ENCODE results near the gene CPSF7.
"Not testable (repeated sequence)": the region's sequence is repeated elsewhere in the genome, so short reads cannot be mapped to it uniquely, and the experiment has no call there.

Gene CPSF7

GRCh38 chr11:61401573-61401972 is 28.2 kb downstream of the CPSF7 start:
- H3K9me3 ChIP-seq (ENCODE audit: control insufficient read depth in 5 of 5, low read length in 5 of 5): no peaks in the 10 kb centered on the region
- H3K9ac ChIP-seq (ENCODE audit: low read length in 5 of 5): no peak overlapping the region
- H3K4me1 ChIP-seq (ENCODE audit: control insufficient read depth in 5 of 5, insufficient read depth in 5 of 5, low read length in 5 of 5): no peaks in the 10 kb centered on the region
- no peak overlapping the region for H3K4me3 ChIP-seq (ENCODE audit: low read depth in 1 of 5, low read length in 5 of 5)
- peaks cover 34 to 66% (median 59%) of the 10 kb centered on the region in 5 donors for H3K36me3 ChIP-seq (ENCODE audit: control insufficient read depth in 5 of 5, insufficient read depth in 5 of 5, low read length in 5 of 5)
- no peaks in the 10 kb centered on the region for H3K27me3 ChIP-seq (ENCODE audit: control insufficient read depth in 5 of 5, insufficient read depth in 4 of 5, low read length in 5 of 5)
- H3K27ac ChIP-seq (ENCODE audit: low read depth, low read length): no peak overlapping the region

- Histone ChIP-seq H3K4me1 (ENCODE audit: control insufficient read depth in 5 of 5, insufficient read depth in 5 of 5, low read length in 5 of 5) (no peaks in the 10 kb centered on the region), H3K4me3 (ENCODE audit: low read depth in 1 of 5, low read length in 5 of 5) (no peak overlapping the region), H3K36me3 (ENCODE audit: control insufficient read depth in 5 of 5, insufficient read depth in 5 of 5, low read length in 5 of 5) (peaks cover 30 to 62% (median 56%) of the 10 kb centered on the region in 5 donors), H3K9me3 (ENCODE audit: control insufficient read depth in 5 of 5, low read length in 5 of 5) (no peaks in the 10 kb centered on the region), H3K27me3 (ENCODE audit: control insufficient read depth in 5 of 5, insufficient read depth in 4 of 5, low read length in 5 of 5) (no peaks in the 10 kb centered on the region), H3K9ac (ENCODE audit: low read length in 5 of 5) (no peak overlapping the region), H3K27ac (ENCODE audit: low read depth, low read length) (no peak overlapping the region)
These were observed 28.6 kb downstream of the CPSF7 start for GRCh38 chr11:61401173-61401572.

GRCh38 chr11:61392981-61393595 is 36.7 kb downstream of the CPSF7 start:
- Histone ChIP-seq H3K9me3 (ENCODE audit: control insufficient read depth in 5 of 5, low read length in 5 of 5) (peaks cover 0 to 3% (median 0%) of the 10 kb centered on the region in 5 donors), H3K36me3 (ENCODE audit: control insufficient read depth in 5 of 5, insufficient read depth in 5 of 5, low read length in 5 of 5) (peaks cover 0 to 14% (median 11%) of the 10 kb centered on the region in 5 donors), H3K27me3 (ENCODE audit: control insufficient read depth in 5 of 5, insufficient read depth in 4 of 5, low read length in 5 of 5) (no peaks in the 10 kb centered on the region), H3K9ac (ENCODE audit: low read length in 5 of 5) (peak overlapping the region; percentile 79 to 99 (median 86)), H3K4me3 (ENCODE audit: low read depth in 1 of 5, low read length in 5 of 5) (peak overlapping the region; percentile 85 to 98 (median 96)), H3K27ac (ENCODE audit: low read depth, low read length) (peak overlapping the region; percentile 57), H3K4me1 (ENCODE audit: control insufficient read depth in 5 of 5, insufficient read depth in 5 of 5, low read length in 5 of 5) (peaks cover 0 to 19% (median 17%) of the 10 kb centered on the region in 5 donors)

- Histone ChIP-seq H3K27me3 (ENCODE audit: control insufficient read depth in 5 of 5, insufficient read depth in 4 of 5, low read length in 5 of 5) (no peaks in the 10 kb centered on the region), H3K4me1 (ENCODE audit: control insufficient read depth in 5 of 5, insufficient read depth in 5 of 5, low read length in 5 of 5) (peaks cover 0 to 26% (median 24%) of the 10 kb centered on the region in 5 donors), H3K27ac (ENCODE audit: low read depth, low read length) (no peak overlapping the region), H3K4me3 (ENCODE audit: low read depth in 1 of 5, low read length in 5 of 5) (no peak overlapping the region), H3K36me3 (ENCODE audit: control insufficient read depth in 5 of 5, insufficient read depth in 5 of 5, low read length in 5 of 5) (peaks cover 0 to 4% (median 3%) of the 10 kb centered on the region in 5 donors), H3K9me3 (ENCODE audit: control insufficient read depth in 5 of 5, low read length in 5 of 5) (peaks cover 0 to 3% (median 0%) of the 10 kb centered on the region in 5 donors), H3K9ac (ENCODE audit: low read length in 5 of 5) (no peak overlapping the region)
These were observed 39.6 kb downstream of the CPSF7 start for GRCh38 chr11:61390161-61390560.

- Histone ChIP-seq H3K4me1 (ENCODE audit: control insufficient read depth in 5 of 5, insufficient read depth in 5 of 5, low read length in 5 of 5) (peaks cover 0 to 12% (median 7%) of the 10 kb centered on the region in 5 donors), H3K9me3 (ENCODE audit: control insufficient read depth in 5 of 5, low read length in 5 of 5) (peaks cover 0 to under 1% (median 0%) of the 10 kb centered on the region in 5 donors), H3K27me3 (ENCODE audit: control insufficient read depth in 5 of 5, insufficient read depth in 4 of 5, low read length in 5 of 5) (no peaks in the 10 kb centered on the region), H3K36me3 (ENCODE audit: control insufficient read depth in 5 of 5, insufficient read depth in 5 of 5, low read length in 5 of 5) (no peaks in the 10 kb centered on the region), H3K9ac (ENCODE audit: low read length in 5 of 5) (no peak overlapping the region), H3K4me3 (ENCODE audit: low read depth in 1 of 5, low read length in 5 of 5) (no peak overlapping the region), H3K27ac (ENCODE audit: low read depth, low read length) (no peak overlapping the region)
These were observed 45.2 kb downstream of the CPSF7 start for GRCh38 chr11:61384271-61385242.

GRCh38 chr11:61383859-61384258 is 45.9 kb downstream of the CPSF7 start:
- not testable (repeated sequence) for H3K9ac ChIP-seq (ENCODE audit: low read length in 5 of 5); H3K36me3 ChIP-seq (ENCODE audit: control insufficient read depth in 5 of 5, insufficient read depth in 5 of 5, low read length in 5 of 5); H3K9me3 ChIP-seq (ENCODE audit: control insufficient read depth in 5 of 5, low read length in 5 of 5); H3K4me3 ChIP-seq (ENCODE audit: low read depth in 1 of 5, low read length in 5 of 5); H3K27me3 ChIP-seq (ENCODE audit: control insufficient read depth in 5 of 5, insufficient read depth in 4 of 5, low read length in 5 of 5); H3K27ac ChIP-seq (ENCODE audit: low read depth, low read length)
- peaks cover 0 to 19% (median 14%) of the 10 kb centered on the region in 5 donors for H3K4me1 ChIP-seq (ENCODE audit: control insufficient read depth in 5 of 5, insufficient read depth in 5 of 5, low read length in 5 of 5)

- no peak overlapping the region for H3K4me3 ChIP-seq (ENCODE audit: low read depth in 1 of 5, low read length in 5 of 5)
- H3K9me3 ChIP-seq (ENCODE audit: control insufficient read depth in 5 of 5, low read length in 5 of 5): no peaks in the 10 kb centered on the region
- peaks cover 2 to 29% (median 16%) of the 10 kb centered on the region in 5 donors for H3K4me1 ChIP-seq (ENCODE audit: control insufficient read depth in 5 of 5, insufficient read depth in 5 of 5, low read length in 5 of 5)
- no peaks in the 10 kb centered on the region for H3K27me3 ChIP-seq (ENCODE audit: control insufficient read depth in 5 of 5, insufficient read depth in 4 of 5, low read length in 5 of 5)
- H3K9ac ChIP-seq (ENCODE audit: low read length in 5 of 5): no peak overlapping the region
- H3K36me3 ChIP-seq (ENCODE audit: control insufficient read depth in 5 of 5, insufficient read depth in 5 of 5, low read length in 5 of 5): peaks cover 0 to 3% (median 0%) of the 10 kb centered on the region in 5 donors
- H3K27ac ChIP-seq (ENCODE audit: low read depth, low read length): no peak overlapping the region
These were observed 48.9 kb downstream of the CPSF7 start for GRCh38 chr11:61380884-61381283.

GRCh38 chr11:61378713-61379313 is 51.0 kb downstream of the CPSF7 start:
- Histone ChIP-seq H3K27me3 (ENCODE audit: control insufficient read depth in 5 of 5, insufficient read depth in 4 of 5, low read length in 5 of 5) (no peaks in the 10 kb centered on the region), H3K9ac (ENCODE audit: low read length in 5 of 5) (no peak overlapping the region), H3K27ac (ENCODE audit: low read depth, low read length) (peak overlapping the region; percentile 74), H3K9me3 (ENCODE audit: control insufficient read depth in 5 of 5, low read length in 5 of 5) (no peaks in the 10 kb centered on the region), H3K4me1 (ENCODE audit: control insufficient read depth in 5 of 5, insufficient read depth in 5 of 5, low read length in 5 of 5) (peaks cover 0 to 21% (median 9%) of the 10 kb centered on the region in 5 donors), H3K4me3 (ENCODE audit: low read depth in 1 of 5, low read length in 5 of 5) (no peak overlapping the region), H3K36me3 (ENCODE audit: control insufficient read depth in 5 of 5, insufficient read depth in 5 of 5, low read length in 5 of 5) (peaks cover 0 to 8% (median 2%) of the 10 kb centered on the region in 5 donors)

GRCh38 chr11:61377461-61378160 is 52.2 kb downstream of the CPSF7 start:
- Histone ChIP-seq H3K27ac (ENCODE audit: low read depth, low read length) (peak overlapping the region; percentile 74), H3K27me3 (ENCODE audit: control insufficient read depth in 5 of 5, insufficient read depth in 4 of 5, low read length in 5 of 5) (no peaks in the 10 kb centered on the region), H3K36me3 (ENCODE audit: control insufficient read depth in 5 of 5, insufficient read depth in 5 of 5, low read length in 5 of 5) (peaks cover 0 to 8% (median 2%) of the 10 kb centered on the region in 5 donors), H3K4me3 (ENCODE audit: low read depth in 1 of 5, low read length in 5 of 5) (no peak overlapping the region), H3K9ac (ENCODE audit: low read length in 5 of 5) (no peak overlapping the region), H3K4me1 (ENCODE audit: control insufficient read depth in 5 of 5, insufficient read depth in 5 of 5, low read length in 5 of 5) (peaks cover 0 to 21% (median 9%) of the 10 kb centered on the region in 5 donors), H3K9me3 (ENCODE audit: control insufficient read depth in 5 of 5, low read length in 5 of 5) (no peaks in the 10 kb centered on the region)
